KOPT-K1 (cell line): ENCODE measurements around the gene HELT.
"Not testable (repeated sequence)": the region's sequence is repeated elsewhere in the genome, so short reads cannot be mapped to it uniquely, and the experiment has no call there.

Experiments
- H3K27ac ChIP-seq: fragments of 200-600 bp; sonication (generic); 2 replicates; pipeline ENCODE4 v1.5.1; 2016; ENCODE audit warnings: antibody characterized with exemption, mild to moderate bottlenecking, low read depth, low read length; ENCODE audit not compliant: poor library complexity, severe bottlenecking
- H3K36me3 ChIP-seq: fragments of 200-600 bp; sonication (generic); 2 replicates; pipeline ENCODE4 v1.5.1; 2017; ENCODE audit warnings: antibody characterized with exemption, mild to moderate bottlenecking, low read length, moderate library complexity; ENCODE audit not compliant: insufficient read depth
- H3K9me3 ChIP-seq: fragments of 200-600 bp; sonication (generic); 2 replicates; pipeline ENCODE4 v1.5.1; 2017; ENCODE audit warnings: antibody characterized with exemption, low read length, mild to moderate bottlenecking; ENCODE audit not compliant: insufficient read depth, poor library complexity, severe bottlenecking

HELT gene

DNA sequence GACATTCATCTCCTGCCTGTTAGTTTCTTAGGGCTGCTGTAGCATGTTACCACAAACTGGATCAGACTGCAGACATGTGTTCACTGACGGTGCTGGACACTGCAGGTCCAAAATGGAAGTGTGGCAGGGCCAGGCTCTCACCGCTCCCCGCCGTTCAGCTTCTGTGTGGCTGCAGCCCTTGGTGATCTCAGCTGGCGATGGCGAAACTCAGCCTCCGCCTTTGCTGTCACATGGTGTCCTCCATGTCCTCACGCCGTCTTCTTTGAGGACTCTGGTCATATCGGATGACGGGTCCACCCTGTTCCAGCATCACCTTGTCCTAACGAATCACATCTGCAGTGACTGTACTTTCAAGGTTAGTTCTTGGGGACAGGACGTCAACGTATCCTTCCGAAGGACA, 25.9 kb upstream of the HELT start:
- Histone ChIP-seq H3K36me3 (no peaks in the 10 kb centered on the region), H3K27ac (no peak overlapping the region), H3K9me3 (no peaks in the 10 kb centered on the region)

DNA sequence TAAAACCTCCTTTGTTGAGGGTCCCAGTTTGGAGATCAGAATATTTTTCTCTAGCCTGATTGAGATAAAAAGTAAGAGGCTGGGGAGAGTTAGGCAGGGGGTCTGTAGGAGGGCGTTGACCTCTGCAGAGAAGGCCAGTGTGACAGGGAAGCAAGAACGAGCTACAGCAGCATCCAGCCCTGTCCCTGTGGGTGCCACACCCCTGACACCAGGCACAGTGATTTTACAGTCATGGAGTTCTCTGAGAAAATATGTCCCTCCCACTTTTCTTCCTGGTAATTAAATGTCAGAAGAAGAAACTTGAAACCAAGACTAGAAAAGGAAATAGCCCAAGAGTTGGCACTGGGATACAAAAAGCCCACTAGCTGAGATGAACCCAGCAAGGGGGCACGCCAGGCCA, 25.0 kb upstream of the HELT start:
- Histone ChIP-seq H3K36me3 (no peaks in the 10 kb centered on the region), H3K27ac (no peak overlapping the region), H3K9me3 (no peaks in the 10 kb centered on the region)

DNA sequence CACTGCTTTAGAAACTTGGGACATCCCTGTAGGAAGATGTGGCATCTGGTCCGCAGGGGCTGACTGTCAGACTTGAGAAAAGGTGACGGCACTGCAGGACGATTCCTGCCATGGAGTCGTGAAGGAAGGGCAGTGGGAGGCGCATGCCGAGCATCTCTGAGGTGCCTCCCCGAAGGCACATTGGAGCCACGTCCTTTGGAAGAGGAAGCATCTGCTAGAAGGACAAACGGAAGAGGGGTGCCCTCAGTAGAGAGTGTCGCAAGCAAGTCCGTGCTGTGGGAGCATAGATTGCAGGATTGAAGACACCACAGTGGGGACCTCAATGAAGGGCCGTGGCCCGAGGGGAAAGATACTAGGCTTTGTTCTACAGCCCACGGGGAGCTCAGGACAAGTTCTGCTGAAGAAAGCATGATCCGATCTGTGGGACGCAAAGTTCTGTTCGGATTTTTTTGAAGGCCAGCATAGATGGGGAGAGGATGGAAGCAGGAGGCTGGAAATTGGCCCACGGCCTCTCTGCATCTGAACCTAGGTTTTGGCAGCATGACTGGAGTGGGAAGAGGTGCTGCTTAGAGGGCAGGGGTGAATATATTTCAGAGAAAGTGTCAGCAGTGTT, 24.2 kb upstream of the HELT start:
- Histone ChIP-seq H3K36me3 (no peaks in the 10 kb centered on the region), H3K27ac (no peak overlapping the region), H3K9me3 (no peaks in the 10 kb centered on the region)

DNA sequence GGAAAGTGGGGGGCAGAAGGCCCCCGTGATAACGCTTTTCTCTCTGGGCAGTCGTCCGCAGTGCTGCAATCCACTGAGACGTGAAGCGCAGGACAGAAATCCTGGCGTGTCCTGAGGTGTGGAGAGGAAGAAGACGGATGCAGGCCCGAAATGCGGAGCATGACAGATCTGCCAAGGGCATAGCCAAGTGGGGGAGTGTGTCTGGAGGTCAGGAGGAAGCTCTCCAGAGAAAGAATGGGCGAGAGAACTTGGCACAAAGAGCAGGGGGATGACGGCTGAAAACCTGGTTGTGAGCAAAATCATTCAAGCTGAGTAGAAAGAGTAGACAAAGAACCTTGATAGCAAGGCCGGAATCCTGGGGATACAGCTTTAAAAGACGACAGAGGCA, 23.7 kb upstream of the HELT start:
- Histone ChIP-seq H3K36me3 (no peaks in the 10 kb centered on the region), H3K9me3 (no peaks in the 10 kb centered on the region), H3K27ac (no peak overlapping the region)

DNA sequence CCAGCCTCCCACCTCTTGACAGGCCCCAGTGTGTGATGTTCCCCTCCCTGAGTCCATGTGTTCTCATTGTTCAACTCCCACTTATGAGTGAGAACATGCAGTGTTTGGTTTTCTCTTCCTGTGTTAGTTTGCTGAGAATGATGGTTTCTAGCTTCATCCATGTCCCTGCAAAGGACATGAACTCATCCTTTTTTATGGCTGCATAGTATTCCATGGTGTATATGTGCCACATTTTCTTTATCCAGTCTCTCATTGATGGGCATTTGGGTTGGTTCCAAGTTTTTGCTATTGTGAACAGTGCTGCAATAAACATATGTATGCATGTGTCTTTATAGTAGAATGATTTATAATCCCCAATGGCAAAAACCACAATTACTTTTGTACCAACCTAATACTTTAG, 20.6 kb upstream of the HELT start:
- H3K27ac ChIP-seq, H3K36me3 ChIP-seq, H3K9me3 ChIP-seq: not testable (repeated sequence)

DNA sequence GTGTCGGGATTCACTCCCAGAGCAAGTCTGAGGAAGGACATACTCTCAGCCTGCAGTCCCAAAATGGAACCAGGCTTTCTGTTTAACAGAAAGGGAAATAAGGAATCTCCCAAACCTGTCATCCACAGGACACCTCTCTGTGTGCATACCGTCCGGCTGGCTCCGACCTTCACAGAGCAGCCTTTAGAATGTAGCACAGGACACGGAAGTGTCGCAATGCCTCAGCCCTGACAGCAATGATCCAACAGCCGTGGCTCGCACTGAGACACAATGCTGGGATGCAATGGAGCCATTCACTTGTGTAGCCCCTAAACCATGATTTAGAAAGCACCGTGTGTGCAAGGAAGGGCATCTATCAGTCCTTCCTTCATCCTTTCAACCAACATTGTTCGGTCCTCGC, 15.5 kb upstream of the HELT start:
- no peaks in the 10 kb centered on the region for H3K9me3 ChIP-seq
- H3K27ac ChIP-seq = no peak overlapping the region
- no peaks in the 10 kb centered on the region for H3K36me3 ChIP-seq

DNA sequence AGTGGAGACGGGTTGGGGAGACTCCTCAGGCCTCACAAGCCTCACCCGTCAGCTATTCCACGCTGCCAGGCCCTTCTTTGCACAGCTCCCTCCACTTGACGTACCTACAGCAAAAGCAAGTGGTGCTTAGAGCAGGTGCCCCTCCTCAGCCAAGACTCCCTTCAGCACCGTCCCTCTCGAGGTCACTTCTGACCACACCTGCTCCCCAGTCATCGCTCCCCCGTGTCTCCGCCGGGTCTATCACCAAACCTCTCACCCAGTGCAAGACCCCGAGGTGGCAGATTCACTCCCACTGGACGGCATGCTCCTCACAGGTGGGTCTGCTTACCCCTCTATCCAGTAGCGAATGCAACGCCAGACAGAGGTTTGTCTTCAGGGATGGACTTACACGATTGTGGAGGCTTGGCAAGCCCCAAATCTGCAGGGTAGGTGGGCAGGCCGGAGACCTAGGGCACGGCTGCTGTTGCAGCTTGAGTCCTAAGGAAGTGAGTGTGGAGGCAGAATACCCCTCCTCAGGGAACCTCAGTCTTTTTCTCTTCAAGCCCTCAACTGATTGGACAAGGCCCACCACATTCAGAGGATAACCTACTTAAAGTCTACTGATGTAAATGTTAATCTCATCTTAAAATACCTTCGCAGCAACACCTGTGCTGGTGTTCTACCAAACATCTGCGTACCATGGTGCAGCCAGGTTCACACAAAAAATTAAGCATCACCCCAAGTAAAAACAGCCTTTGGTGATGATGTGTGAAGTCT, 14.5 kb upstream of the HELT start:
- Histone ChIP-seq H3K36me3 (no peaks in the 10 kb centered on the region), H3K27ac (no peak overlapping the region), H3K9me3 (no peaks in the 10 kb centered on the region)

DNA sequence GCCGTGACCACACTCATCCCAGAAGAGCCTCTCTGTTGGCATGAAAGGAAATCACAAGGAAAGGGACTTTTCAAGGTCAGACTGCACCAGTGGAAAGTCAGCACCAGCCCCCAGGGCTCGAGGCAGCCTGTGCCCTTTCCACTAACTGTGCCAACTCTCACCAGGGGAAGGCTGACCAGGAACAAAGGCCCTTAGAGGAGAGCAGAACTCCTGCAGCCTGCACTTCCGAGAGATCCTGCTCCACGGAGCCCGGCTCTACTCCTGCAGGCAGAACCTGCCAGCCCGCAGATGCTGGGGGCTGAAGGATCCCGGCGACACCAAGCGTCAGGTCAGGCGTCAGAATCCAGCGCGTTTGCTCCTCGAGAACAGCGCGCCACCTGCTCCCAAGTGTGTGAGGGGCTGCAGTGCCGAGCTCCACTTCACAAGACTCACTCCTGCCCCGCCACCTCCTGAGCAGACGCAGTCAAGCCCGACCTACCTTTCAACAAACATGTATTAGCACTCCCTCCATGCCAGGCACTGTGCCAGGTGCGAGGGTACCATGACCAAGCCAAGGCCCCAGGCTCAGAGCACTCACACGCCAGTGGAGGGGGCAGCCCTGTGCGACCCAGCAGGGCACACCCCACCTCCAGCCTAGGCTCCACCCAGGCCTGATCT, 13.6 kb upstream of the HELT start:
- H3K27ac ChIP-seq = no peak overlapping the region

DNA sequence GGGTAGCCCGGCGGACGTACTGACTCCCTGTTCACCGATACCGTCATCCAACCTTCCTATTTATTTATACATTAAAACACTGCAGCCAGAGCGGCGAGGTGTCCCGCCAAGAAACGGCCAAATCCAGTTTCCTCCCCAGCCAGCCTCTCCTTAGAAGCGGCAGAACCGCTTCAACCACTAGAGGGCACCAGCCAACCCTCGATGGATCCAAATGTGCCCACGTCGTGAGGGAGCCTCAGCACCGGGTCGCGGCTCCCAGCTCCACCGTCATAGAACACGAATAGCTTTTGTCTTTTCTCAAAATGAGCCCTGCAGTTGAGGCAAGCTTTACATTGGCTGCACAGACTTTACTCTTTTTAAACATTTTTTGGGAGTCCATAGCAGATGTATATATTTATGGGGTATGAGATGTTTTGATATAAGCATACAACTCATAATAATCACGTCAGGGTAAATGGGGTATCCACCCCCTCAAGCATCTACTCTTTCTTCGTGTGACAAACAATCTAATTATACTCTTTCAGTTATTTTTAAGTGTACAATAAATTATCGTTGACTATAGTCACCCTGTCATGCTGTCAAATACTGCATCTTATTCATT, 13.0 kb upstream of the HELT start:
- Histone ChIP-seq H3K27ac (no peak overlapping the region), H3K9me3 (no peaks in the 10 kb centered on the region), H3K36me3 (no peaks in the 10 kb centered on the region)

More for the DNA sequence above, 13.6 kb upstream of the HELT start:
- no peaks in the 10 kb centered on the region for H3K9me3 ChIP-seq
- H3K36me3 ChIP-seq = no peaks in the 10 kb centered on the region

DNA sequence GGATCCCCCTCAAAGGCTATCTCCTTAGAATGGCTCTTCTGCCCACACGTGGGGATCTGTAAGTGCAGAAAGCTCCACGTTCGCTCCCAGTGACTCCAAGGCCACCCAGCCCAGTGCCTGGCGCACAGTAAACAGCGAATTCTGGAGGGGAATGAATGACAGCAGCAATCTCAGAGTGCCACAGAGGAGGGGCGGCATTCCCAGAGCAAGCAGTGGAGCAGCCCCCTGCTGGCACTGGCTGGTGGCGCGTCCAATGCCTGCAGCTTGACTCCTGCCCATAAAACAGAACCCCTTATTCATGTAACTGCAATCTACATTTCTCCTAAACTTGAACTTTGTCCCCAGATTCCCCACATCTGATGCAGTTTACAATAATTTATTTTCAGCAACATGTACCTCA, 6.9 kb upstream of the HELT start:
- no peaks in the 10 kb centered on the region for H3K36me3 ChIP-seq
- H3K9me3 ChIP-seq = no peaks in the 10 kb centered on the region
- H3K27ac ChIP-seq = no peak overlapping the region

DNA sequence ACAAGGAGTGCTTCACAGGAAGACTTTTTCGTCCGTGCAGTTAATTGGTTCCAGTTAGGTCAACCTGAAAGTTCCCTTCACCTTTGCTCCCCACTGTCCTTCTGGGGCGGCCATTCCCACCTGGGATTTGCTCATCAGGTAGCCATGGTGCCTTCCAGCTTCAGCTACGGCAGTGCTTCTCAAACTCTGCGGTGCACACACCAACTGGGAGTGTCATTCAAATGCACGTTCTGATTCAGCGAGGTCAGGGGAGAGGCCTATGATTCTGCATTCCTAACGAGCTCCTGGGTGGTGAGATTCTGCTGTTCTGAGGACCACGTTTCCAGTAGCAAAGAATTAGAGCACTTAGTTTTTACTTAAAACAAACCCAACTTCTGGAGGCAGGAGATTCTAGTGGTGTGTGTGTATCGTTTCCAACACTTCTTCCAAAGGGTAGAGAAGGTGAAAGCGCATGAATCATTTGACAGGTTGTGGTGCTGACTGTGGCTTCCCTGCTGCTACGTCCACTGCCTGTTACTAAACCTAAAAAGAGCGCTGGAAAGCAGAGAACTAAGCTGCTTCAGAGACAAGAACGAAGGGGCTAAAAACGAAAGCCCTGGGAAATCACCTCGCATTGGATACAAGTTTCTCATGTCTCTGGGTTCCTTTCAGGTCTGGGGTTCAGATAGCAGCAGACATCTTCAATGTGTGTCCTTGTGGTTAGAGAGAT, 4.7 kb upstream of the HELT start:
- Histone ChIP-seq H3K27ac (no peak overlapping the region), H3K9me3 (peaks cover 3% of the 10 kb centered on the region), H3K36me3 (no peaks in the 10 kb centered on the region)

DNA sequence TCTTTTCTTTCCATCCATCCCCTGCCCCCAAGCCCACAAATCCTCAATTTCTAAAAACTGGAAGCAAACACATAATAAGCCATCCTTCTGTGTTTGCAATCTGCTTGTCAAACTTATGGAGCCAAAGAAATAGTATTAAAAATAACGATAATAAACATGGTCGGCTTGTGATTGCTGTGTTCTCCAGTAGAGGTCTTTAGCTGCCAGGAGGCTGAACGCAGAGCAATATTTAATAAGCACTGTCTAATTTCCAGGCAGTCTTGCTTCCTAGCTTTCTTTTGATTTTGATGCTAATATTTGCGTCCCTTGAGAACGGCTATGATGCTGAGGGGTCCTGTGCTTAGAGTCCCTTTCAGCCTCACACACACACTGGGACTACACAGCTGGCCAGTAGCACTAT, 3.2 kb upstream of the HELT start:
- Histone ChIP-seq H3K36me3 (no peaks in the 10 kb centered on the region), H3K9me3 (peaks cover 10% of the 10 kb centered on the region), H3K27ac (no peak overlapping the region)

DNA sequence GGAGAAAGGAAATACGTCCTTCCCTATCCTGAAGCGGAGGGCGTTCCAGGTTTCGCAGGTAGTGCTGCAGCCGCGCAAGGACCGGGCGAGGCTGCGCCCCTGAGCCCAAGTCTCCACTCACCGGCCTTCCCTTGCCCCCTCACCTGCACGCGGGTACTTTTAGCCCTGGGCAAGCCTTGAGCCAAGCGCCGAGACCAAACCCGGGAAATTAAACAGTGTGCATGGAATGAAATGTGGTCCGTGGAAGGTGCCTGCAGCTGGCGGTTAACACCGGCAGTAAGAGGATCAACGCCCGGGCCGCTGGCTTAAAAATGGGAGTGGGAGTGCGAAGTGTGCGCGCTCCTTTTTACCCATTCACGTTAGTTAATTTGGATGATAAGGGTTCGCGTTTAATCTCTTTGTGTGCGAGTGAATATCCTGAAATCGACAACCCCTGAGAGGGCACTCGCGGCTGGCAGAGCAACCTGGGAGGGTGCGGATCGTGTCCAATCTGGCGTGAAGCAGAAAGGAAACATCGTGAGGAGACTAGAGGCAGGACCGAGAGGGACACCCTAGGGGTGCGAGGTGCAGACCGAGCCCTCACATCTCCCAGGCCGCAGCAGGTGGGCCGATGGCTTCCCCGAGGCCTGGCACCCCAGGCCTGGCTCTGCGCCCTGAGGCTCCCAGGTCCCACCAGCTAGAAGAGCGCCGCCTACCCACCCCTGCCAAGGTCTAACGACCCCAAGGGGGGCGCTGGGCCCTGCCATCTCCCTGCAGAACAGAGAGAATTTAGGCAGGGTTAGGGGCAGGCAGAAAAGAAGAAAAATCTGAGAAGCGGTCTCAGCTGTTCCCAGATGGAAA, 2.0 kb upstream of the HELT start:
- Histone ChIP-seq H3K9me3 (peaks cover 10% of the 10 kb centered on the region), H3K27ac (no peak overlapping the region), H3K36me3 (no peaks in the 10 kb centered on the region)

DNA sequence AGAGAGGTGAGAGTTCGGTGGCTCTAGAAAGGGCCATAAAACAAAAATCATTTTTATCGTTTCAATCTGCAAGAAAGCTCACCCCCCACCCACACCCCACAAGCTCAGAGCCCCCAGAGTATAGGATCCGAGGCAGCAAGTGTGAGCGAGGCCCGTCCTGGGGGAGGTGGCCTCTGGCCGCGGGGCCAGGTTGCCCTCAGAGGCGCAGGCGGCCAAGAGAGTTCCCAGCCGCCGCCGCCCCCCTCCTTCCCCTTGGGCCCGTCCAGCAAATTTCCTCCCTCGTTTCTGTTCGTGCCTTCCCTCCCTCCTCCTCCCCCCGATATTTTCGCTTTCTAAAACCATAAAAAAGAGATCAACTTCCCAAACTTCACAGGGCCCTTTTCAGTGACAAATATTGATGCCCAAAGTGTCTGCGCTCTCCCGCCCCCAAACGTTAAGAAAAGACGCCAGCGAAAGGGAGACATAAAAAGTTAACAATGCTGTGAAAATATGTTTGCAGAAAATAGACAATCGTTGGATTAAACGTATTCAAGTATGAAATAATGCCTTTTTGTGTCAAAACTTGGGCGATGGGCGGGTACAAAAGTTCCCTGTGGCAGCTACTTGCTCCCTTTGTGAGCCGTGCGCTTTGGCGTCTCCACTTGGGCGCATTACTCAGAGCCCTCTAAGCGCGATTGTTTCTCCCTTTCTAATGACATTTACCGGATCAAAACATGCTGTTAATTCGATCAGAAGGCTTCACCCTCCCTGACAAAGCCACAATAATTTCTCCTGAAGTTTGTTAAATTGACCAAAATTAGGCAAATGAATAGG, 1.1 kb upstream of the HELT start:
- Histone ChIP-seq H3K36me3 (no peaks in the 10 kb centered on the region), H3K27ac (no peak overlapping the region), H3K9me3 (peaks cover 10% of the 10 kb centered on the region)
